Fibroblast of villous mesenchyme (primary cell): ENCODE results near the gene GAREM2. TPM values are rescaled to one million over a fixed set of nuclear protein-coding genes. Genes with fewer than 3 reads are reported as not detected.

Experiments used
- DNase-seq: peaks from one replicate; pipeline ENCODE4 v3.0.0-alpha.2; 2010; ENCODE audit warnings: low read depth
- H3K4me3 ChIP-seq: 2 replicates; pipeline ENCODE4 v1.5.1; 2011; ENCODE audit warnings: low read depth, mild to moderate bottlenecking, low read length
- CTCF ChIP-seq: IDR thresholded peaks from 2 replicates; pipeline ENCODE4 v1.5.1; 2012; ENCODE audit warnings: low read depth, mild to moderate bottlenecking, low read length; ENCODE audit not compliant: insufficient read depth
- total RNA-seq: library from RNA; depleted of rRNA; stranded (reverse); fragments of >200 nt; gene quantifications from 2 replicates; pipeline ENCODE4 v1.2.3, GENCODE V29; 2012

Gene GAREM2
- total RNA-seq, 1 donor: 2.2 TPM

GRCh38 chr2:26168785-26169184 lies 4.1 kb upstream of the GAREM2 start:
- no peak overlapping the region for H3K4me3 ChIP-seq
- TF ChIP-seq CTCF: no peak
- DNase-seq: no peak

- TF ChIP-seq CTCF: no peak
- no peak overlapping the region for H3K4me3 ChIP-seq
- DNase-seq: no peak
Measured at GRCh38 chr2:26169226-26169625, 3.7 kb upstream of the GAREM2 start.

- no peak overlapping the region for H3K4me3 ChIP-seq
- TF ChIP-seq CTCF: no peak
- DNase-seq: no peak
Measured at GRCh38 chr2:26169681-26170414, 3.0 kb upstream of the GAREM2 start.

- DNase-seq: no peak
- H3K4me3 ChIP-seq: no peak overlapping the region
- TF ChIP-seq CTCF: no peak
Measured at GRCh38 chr2:26170795-26171194, 2.1 kb upstream of the GAREM2 start.

- peak overlapping the region; percentile 29 for H3K4me3 ChIP-seq
- DNase-seq: no peak
- no peak for TF ChIP-seq CTCF
Measured at GRCh38 chr2:26172189-26172870, 558 bp upstream of the GAREM2 start.

- no peak for TF ChIP-seq CTCF
- DNase-seq: no peak
- H3K4me3 ChIP-seq: no peak overlapping the region
Measured at GRCh38 chr2:26173776-26174482, 1.0 kb downstream of the GAREM2 start.
